IPS DF 4.7 (cell line): ENCODE data around the gene EEIG2.

Source experiments
- DNase-seq: peaks from one replicate; pipeline ENCODE4 v3.0.0-alpha.2; 2013; ENCODE audit warnings: low spot score; ENCODE audit errors: extremely low read depth

Gene EEIG2

DNA sequence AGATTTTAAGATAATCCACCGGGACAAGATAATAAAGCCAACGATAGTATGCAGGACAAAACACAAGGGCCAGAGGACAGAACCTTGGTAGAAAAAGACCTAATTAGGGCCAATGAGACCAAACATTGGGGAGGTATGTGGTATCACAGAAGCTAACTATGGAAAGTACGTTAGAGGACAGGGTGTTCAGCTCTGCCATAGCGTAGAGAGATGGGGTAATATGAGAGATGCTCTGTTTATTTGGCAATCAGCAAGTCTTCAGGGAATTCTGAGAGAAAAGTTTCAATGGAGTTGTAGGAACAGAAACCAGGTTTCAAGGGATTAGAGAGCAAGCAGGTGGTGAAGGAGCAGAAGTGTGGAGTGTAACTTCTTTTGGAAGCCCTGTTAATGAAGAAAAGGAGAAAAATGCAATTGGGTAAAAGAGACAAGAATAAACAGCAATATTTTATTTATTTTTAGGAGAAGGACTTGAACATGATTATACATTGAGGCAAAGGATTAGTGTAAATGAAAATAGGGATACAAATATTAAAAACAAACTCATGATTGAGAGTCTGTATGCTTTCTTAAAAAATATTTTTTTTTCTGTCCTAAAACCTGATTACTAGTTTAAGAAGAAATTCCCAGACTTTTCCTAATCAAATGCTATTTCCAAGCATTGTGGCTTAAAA lies 24.0 kb downstream of the EEIG2 start:
- DNase-seq = no peak

DNA sequence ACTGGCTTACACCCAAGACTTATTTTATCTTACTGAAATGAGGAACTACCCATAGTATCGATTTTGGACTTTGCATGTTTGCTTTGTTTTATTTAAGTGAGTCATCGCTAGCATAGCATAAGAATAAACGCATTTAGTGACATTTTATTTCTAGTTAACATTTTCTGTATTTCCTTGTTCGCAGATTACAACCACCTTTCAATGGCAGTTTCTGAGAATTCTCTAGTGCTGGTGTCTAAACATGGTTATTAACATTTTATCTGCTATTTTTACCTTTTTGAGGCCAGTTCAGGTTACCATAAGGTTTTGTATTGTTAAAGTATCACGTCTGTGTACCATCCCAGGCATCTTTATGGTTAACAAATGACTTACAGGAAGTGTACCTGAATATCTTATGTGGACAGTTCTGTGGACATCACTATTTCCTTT lies 24.5 kb downstream of the EEIG2 start:
- DNase-seq = no peak

DNA sequence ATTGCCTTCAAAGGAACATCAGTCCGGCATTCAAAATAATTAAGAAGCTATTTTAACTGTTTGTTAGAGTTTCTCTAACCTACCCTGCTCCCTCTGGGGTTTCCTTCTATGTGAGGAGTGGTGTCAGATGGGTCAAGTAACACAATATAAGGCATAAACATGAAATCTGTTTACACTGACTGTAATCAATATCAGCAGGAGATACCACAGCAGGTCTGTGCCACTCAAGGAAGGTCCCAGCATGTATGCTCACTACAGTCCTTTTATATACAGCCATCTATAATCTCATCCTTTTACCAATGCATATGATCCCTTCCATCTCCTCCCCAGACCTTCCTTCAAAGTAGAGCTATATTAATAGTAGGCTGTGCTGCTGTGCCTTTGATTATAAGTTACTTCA lies 25.4 kb downstream of the EEIG2 start:
- no peak for DNase-seq

DNA sequence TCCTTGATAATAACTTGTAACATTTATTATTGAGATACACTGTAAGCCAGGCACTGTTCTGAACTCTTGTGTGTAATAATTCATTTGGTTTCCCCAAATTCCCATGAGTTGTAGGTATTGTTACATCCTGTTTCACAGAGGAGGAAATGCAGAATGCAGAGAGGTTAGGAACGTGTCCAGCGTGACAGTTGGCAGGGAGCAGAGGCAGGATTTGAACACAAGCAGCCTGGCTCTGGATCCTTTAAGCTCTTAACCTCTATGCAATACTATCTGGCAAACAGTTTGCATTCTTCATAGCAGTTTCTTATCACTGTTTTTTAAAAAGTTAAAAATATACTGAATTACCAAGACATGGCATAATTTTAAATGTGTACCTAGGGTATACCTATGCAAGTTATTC lies 30.5 kb downstream of the EEIG2 start:
- DNase-seq = no peak

DNA sequence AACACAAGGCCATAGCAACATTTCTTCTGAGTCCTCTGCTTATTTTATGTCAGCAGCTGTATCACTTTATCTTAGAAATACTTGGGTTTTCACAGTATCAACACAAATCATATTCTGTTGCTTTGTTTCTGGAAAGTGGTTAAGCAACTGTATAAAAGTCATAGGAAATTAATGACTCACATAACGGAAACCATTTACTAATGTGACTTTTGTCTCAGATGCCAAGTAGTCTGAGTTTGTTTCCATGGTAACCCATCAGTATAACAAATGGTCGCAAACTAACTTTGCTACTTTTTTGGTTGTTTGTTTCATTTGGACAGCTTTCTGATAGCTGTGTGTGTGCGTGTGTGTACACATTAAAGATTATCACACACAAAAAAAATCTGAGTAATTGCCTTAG lies 31.1 kb downstream of the EEIG2 start:
- DNase-seq = no peak

DNA sequence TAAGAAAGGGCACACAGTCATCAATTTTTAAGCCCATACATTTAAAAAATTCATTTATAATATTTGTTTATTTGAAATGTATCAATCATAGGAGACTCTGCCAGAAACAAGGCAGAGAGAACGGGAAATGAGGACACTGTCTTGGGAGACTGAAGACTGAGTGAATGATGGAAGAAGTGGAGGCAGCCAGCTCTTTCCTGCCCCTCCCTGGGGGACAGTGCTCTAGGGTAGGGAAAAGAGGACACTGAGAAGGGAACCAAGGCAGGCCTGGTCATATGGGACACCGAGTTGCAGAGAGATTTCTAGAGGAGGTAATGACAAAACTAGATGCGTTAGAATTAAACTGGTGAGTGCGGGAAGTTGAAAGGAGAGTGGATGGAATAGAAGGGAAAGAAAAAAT lies 31.6 kb downstream of the EEIG2 start:
- DNase-seq = no peak

DNA sequence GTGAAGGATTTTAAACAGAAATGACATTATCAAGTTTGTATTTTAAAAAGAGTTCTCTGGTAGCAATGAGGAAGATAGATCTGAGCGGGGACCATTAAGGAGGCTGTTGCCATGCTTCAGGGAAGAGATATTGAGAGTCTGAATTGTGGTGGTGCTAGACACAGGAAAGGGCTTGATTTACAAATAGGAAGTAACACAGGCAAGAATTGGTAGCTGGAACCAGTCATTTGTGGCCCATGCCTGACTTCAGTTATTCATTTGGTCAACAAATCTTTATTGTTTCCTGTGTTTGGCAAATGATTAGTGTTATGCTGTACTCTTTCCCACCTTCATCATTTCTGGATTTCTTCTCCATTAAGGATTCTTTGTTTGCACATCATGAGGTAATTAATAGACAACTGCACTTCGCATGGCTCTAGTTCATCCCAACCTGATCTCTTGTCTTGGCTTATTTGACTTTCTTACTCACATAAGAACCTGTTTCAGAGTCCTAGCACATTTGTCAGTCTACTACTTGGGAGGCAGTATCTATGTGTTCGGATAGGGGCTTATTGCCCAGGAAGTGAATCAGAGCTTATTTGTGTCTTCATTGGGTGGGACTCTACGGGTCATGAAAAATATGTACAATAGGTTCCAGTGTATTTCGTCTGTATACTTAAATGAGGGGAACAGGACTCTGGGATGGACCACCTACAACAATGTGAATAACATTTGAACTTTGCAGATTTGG lies 32.3 kb downstream of the EEIG2 start:
- DNase-seq = no peak

DNA sequence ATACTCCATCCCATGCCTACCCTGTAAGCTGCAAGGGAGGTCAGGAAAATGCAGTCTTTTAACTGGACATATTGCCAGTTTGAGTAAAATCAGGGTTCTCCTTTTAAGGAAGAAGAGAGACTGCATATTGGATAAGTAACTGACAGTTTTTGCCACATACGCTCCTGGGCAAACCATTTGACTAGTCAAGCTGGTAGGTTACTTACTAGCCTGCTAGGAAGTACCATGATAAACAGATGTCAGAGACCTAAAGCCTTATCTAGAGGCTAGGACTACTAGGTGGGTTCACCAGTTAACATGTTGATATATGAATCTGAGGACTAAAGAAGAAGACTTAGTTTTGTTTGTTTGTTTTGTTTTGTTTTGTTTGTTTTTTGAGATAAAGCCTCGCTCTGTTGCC lies 33.5 kb downstream of the EEIG2 start:
- no peak for DNase-seq

DNA sequence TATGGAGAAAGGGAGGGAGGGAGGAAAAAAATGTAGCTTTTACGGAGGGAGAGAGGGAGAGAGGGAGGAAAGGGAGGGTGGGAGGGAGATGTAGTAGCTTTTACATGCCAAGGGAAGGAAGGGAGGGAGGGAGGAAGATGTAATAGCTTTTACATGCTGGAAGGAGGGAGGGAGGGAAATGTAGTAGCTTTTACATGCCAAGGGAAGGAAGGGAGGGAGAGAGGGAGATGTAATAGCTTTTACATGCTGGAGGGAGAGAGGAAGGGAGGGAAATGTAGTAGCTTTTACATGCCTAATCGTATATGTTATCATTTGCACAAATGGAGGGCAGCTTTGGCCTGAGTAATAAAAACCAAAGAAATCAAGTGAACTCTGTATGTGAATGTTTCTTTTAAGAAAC lies 35.6 kb downstream of the EEIG2 start:
- DNase-seq = no peak

DNA sequence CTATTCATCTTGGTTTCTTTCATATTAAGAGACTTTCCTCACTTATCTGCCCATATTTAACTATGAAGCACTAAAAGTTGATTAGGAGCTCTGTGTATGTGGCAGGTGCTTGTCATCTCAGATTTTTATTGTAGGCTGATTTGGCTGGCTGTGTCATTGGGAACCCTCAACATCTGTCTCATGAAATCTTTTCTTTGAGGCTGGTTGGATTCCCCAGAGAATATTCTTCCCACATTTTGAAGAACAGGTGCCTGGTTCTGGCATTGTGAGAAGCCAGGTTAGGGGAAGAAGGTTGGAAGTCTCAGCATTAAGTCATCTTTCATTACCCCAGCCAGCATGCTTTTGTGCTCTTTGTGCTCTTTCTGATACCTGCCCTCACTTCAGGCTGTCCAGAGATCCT lies 37.1 kb downstream of the EEIG2 start:
- no peak for DNase-seq

DNA sequence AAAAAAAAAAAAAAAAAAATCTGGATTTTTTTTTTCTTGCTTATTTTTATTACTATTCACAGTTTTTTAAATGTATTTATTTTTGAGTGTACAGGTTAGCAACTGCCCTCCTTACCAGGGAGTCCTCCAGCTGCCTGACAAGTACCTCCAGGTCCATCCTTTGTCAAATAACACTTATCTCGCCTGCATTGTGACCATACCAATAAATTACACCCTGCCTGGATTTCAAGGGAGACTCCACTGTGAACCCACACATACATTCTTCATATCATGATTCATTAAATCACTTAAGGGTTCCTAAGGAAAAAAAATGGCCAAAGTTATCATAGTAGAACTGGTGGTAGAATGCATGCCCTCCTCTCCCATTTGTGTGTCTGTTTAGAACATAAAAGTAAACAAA lies 38.4 kb downstream of the EEIG2 start:
- no peak for DNase-seq

DNA sequence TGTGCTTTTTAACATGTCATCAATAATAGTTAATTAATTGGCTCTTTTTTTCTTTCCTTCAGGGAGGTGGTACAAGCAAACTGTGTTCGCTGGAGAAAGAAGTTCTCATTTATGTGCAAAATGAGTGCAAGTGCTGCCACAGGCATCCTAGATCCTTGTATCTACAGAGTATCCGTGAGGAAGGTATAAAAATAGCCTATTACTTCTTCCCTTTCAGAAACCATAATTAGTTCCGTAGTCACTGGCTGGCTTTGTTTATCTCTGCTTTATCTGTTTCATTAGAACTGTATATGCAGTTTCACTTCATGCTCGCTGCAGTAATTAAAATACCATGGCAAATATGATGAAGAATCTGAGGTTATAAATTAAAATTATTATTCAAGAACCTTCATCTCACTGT lies 40.6 kb downstream of the EEIG2 start:
- DNase-seq = no peak

DNA sequence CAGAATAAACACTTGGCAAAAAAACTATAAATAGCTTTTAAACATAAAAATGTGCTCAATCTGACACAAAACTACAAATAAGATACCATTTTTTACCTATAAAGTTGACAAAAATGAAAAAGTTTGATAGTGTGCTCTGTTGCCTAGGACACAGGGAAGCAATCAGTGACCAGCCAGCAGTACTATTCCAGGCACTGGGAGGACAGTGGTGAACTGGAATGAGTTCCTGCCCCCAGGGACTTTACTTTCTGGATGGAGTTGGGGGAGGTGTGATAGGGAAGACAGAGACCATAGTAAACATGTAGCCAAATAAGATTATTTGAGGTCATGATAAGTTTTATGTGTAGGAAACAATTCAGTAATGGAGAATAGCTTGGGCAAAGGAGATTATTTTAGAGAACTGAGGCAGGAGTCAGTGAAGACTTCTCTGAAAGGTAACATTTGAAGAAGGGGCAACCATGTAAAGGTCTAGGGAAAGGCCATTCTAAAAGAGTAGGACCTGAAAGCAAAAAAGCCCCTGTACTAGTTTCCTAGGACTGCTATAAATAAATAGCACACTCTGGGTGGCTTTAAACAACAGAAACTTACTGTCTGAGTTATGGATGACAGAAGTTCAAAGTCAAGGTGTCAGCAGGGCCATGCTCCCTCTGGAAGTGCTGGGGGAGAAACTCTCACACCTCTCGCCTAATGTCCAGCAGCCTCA lies 42.0 kb downstream of the EEIG2 start:
- DNase-seq = no peak

DNA sequence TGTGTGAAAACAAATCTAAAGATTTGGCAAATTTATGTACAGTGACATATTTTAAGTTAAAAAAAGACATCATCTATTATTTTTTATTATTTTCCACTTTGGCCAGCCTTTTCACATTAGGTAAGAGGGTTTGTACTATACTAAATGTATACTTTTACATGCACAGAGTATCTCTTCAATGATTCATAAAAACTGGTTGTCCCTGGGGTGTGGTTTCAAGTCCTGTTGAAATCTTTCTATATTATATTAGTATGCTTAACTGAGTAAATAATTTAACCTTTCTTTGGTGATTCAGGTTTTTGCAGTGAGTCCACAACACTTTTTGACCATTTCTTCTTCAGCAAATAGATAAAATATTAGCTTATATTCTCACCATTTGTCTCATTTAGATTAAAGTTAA lies 45.7 kb downstream of the EEIG2 start:
- DNase-seq = no peak

DNA sequence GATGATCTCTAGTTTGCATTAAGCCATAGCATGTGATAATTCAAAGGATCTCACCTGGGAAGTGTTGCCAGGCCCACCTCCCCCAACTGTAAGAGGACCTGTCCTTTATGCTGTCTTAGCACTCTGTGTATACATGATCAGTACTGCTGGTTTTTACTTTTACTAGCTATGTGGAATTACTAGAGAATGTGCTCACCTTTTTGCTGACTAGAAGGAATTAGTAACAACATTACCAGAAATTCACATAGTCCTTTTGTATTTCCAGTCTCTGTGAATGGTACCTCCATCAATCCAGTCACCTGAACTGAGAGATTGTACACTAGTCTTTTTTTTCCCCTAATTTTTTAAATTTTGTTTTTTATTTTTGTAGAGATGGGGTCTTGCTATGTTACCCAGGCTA lies 46.6 kb downstream of the EEIG2 start:
- DNase-seq = no peak

DNA sequence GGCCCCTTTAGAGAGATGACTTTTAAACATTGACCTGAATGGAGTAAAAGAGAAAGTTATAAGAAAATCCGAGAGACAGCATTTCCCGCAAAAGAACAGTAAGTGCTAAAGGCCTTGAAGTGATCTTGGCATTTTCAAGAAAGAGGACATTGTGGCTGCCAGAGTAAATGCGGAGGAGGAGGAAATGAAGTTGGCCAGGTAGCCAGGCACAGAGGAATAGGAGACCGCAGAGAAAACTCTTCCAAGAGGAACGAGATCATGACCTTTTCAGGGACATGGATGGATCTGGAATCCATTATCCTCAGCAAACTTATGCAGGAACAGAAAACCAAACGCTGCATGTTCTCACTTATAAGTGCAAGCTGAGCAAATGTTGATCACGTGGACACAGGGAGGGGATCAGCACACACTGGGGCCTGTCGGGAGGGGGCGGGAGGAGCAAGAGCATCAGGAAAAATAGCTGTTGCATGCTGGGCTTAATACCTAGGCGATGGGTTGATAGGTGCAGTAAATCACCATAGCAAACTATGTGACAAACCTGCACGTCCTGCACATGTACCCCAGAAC lies 49.7 kb downstream of the EEIG2 start:
- DNase-seq = no peak
